HCT116 (cell line): ENCODE results near the gene GSC2. TPM values are rescaled to one million over a fixed set of nuclear protein-coding genes. Genes with fewer than 3 reads are reported as not detected.

ENCODE experiments used
- ATAC-seq: fragments of 200-7000 bp; cut with Tn5 transposase; 2 replicates; pipeline ENCODE4 v1.9.1; 2020; ENCODE audit warnings: mild to moderate bottlenecking, moderate library complexity
- BruUV-seq: library from RNA; stranded (reverse); fragments of 400-500 nt; replicated peaks from 2 replicates; lab custom pipeline; 2021; lab: Mats Ljungman, UMichigan
- CTCF ChIA-PET: fragments of 300-600 bp; sonication (Branson Sonifier 250); formaldehyde crosslinking; loops from one replicate; lab custom pipeline; 2021; ENCODE audit warnings: antibody characterized with exemption; lab: Charles Lee
- POLR2A ChIA-PET: fragments of 300-600, 350-600 bp; sonication (Branson Sonifier 250); formaldehyde crosslinking; loops from one replicate; lab custom pipeline; 2021; ENCODE audit warnings: antibody characterized with exemption; lab: Charles Lee
- RAD21 ChIA-PET, 2 experiments: fragments of 300-600 bp; sonication (Branson Sonifier 250); formaldehyde crosslinking; loops; one replicate each; lab custom pipeline; 2023; ENCODE audit warnings: low total read pairs in 2 of 2; ENCODE audit not compliant: uncharacterized antibody in 2 of 2, unreplicated experiment in 2 of 2, low non-redundant PET in 1 of 2; lab: Charles Lee
- DNase-seq: peaks from one replicate; pipeline ENCODE4 v3.0.0-alpha.2; 2010; ENCODE audit warnings: low read depth, low spot score
- H2AFZ ChIP-seq: fragments of 200-600 bp; shearing (Covaris generic), sonication (generic); 2 replicates; pipeline ENCODE4 v1.6.1; 2017; ENCODE audit warnings: low read depth, mixed run types, mixed read lengths, antibody characterized with exemption, low read length; ENCODE audit not compliant: poor library complexity, severe bottlenecking
- H3K27ac ChIP-seq: 2 replicates; pipeline ENCODE4 v1.5.1; 2012; ENCODE audit warnings: low read depth, low read length
- H3K27me3 ChIP-seq: fragments of 200-600 bp; sonication (generic); 2 replicates; pipeline ENCODE4 v1.6.1; 2016; ENCODE audit warnings: mixed run types, low read length, mixed read lengths; ENCODE audit not compliant: insufficient read depth
- H3K36me3 ChIP-seq, 2 experiments: fragments of 200-500 bp in 1 of 2; fragments of 200-600 bp in 1 of 2; sonication (Bioruptor generic) in 1 of 2; sonication (generic) in 1 of 2; 2 replicates each; pipeline versions ENCODE4 v1.5.1 to v1.6.1; 2014 to 2016; ENCODE audit warnings: low read length in 2 of 2, inconsistent platforms in 1 of 2, mixed read lengths in 1 of 2, mixed run types in 1 of 2; ENCODE audit not compliant: insufficient read depth in 2 of 2, control insufficient read depth in 1 of 2
- H3K4me1 ChIP-seq, 2 experiments: fragments of 200-600 bp in 1 of 2; sonication (generic) in 1 of 2; 2 replicates each; pipeline versions ENCODE4 v1.5.1 to v1.6.1; 2012 to 2017; ENCODE audit warnings: low read length in 2 of 2, inconsistent platforms in 1 of 2, mild to moderate bottlenecking in 1 of 2, mixed read lengths in 1 of 2, mixed run types in 1 of 2, moderate library complexity in 1 of 2; ENCODE audit not compliant: insufficient read depth in 2 of 2, control insufficient read depth in 1 of 2
- H3K4me2 ChIP-seq: fragments of 200-600 bp; sonication (generic); 2 replicates; pipeline ENCODE4 v1.6.1; 2017; ENCODE audit warnings: mixed run types, low read length, mixed read lengths
- H3K4me3 ChIP-seq, 2 experiments: fragments of 200-600 bp in 1 of 2; sonication (generic) in 1 of 2; replicated peaks in 1 of 2; 2 replicates each; pipeline ENCODE4 v1.5.1; 2011 to 2016; ENCODE audit warnings: low read length in 2 of 2, control low read depth in 1 of 2, low read depth in 1 of 2, mild to moderate bottlenecking in 1 of 2, mixed read lengths in 1 of 2, mixed run types in 1 of 2
- H3K79me2 ChIP-seq: fragments of 200-600 bp; sonication (generic); 2 replicates; pipeline ENCODE4 v1.6.1; 2017; ENCODE audit warnings: mild to moderate bottlenecking, mixed run types, low read length, moderate library complexity, mixed read lengths; ENCODE audit not compliant: insufficient read depth
- H3K9ac ChIP-seq: fragments of 200-600 bp; sonication (generic); 2 replicates; pipeline ENCODE4 v1.6.1; 2016; ENCODE audit warnings: low read length, mixed read lengths
- H3K9me2 ChIP-seq: fragments of 200-600 bp; sonication (generic), shearing (Covaris generic); 2 replicates; pipeline ENCODE4 v1.6.1; 2017; ENCODE audit warnings: mixed run types, mild to moderate bottlenecking, moderate library complexity; ENCODE audit not compliant: insufficient read depth
- H3K9me3 ChIP-seq, 2 experiments: fragments of 200-500 bp in 1 of 2; fragments of 200-600 bp in 1 of 2; sonication (Bioruptor generic) in 1 of 2; sonication (generic) in 1 of 2; 2 replicates each; pipeline ENCODE4 v1.6.1; 2014 to 2017; ENCODE audit warnings: low read length in 2 of 2, mixed read lengths in 2 of 2, inconsistent platforms in 1 of 2, low read depth in 1 of 2, mild to moderate bottlenecking in 1 of 2, mixed run types in 1 of 2, moderate library complexity in 1 of 2; ENCODE audit not compliant: control insufficient read depth in 1 of 2, insufficient read depth in 1 of 2
- H4K20me1 ChIP-seq: fragments of 200-600 bp; sonication (generic), shearing (Covaris generic); 2 replicates; pipeline ENCODE4 v1.6.1; 2017; ENCODE audit warnings: mixed run types, mild to moderate bottlenecking, moderate library complexity; ENCODE audit not compliant: insufficient read depth
- CEBPB ChIP-seq: IDR thresholded peaks from 2 replicates; pipeline ENCODE4 v1.6.1; 2012; ENCODE audit warnings: low read depth
- CTCF ChIP-seq, 3 experiments: fragments of 200-600 bp in 1 of 3; sonication (generic) in 1 of 3; IDR thresholded peaks in 2 of 3; conservative IDR thresholded peaks in 1 of 3; 2 replicates each; pipeline ENCODE4 v1.5.1; 2012 to 2017; ENCODE audit warnings: low read depth in 2 of 3, low read length in 2 of 3, antibody characterized with exemption in 1 of 3, borderline replicate concordance in 1 of 3, control low read depth in 1 of 3, mild to moderate bottlenecking in 1 of 3, mixed read lengths in 1 of 3, mixed run types in 1 of 3, moderate library complexity in 1 of 3; ENCODE audit not compliant: insufficient read depth in 1 of 3
- EGR1 ChIP-seq: IDR thresholded peaks from 2 replicates; pipeline ENCODE4 v1.6.1; 2012; ENCODE audit warnings: low read depth
- JUND ChIP-seq: IDR thresholded peaks from 2 replicates; pipeline ENCODE4 v1.6.1; 2012
- POLR2A ChIP-seq: IDR thresholded peaks from 2 replicates; pipeline ENCODE4 v1.7.0; 2011; ENCODE audit warnings: borderline replicate concordance; ENCODE audit not compliant: insufficient read depth, insufficient read length; ENCODE audit errors: extremely low read depth
- RAD21 ChIP-seq: IDR thresholded peaks from 2 replicates; pipeline ENCODE4 v1.6.1; 2012; ENCODE audit warnings: low read depth, mild to moderate bottlenecking
- SP1 ChIP-seq: IDR thresholded peaks from 2 replicates; pipeline ENCODE4 v1.6.1; 2012; ENCODE audit warnings: low read depth
- ZBTB33 ChIP-seq: IDR thresholded peaks from 2 replicates; pipeline ENCODE4 v1.6.1; 2011; ENCODE audit warnings: mild to moderate bottlenecking, low read length, moderate library complexity; ENCODE audit not compliant: insufficient replicate concordance; ENCODE audit errors: extremely low read depth
- ZFX ChIP-seq: fragments of 450-650 bp; IDR thresholded peaks from 2 replicates; pipeline ENCODE4 v1.6.1; 2017
- ZNF274 ChIP-seq: fragments of 200-500 bp; sonication (Bioruptor generic); IDR thresholded peaks from 2 replicates; pipeline ENCODE4 v1.6.1; 2014; ENCODE audit warnings: mild to moderate bottlenecking, low read depth, low read length, inconsistent platforms
- intact Hi-C: fragments of 100-400 bp; cut with micrococcal nuclease; formaldehyde crosslinking; loops from 2 replicates; pipeline ENCODE4 v1.10.0; 2022
- total RNA-seq: library from RNA; stranded (reverse); gene quantifications from one replicate; pipeline ENCODE4 v1.2.1, GENCODE V29; 2021; ENCODE audit not compliant: unreplicated experiment

GSC2 gene
- total RNA-seq, 1 experiment from 2014 or later = not detected

GRCh38 chr22:19199479-19199878, 49.4 kb upstream of the GSC2 start:
- intact Hi-C loops = no loop called here
- Histone ChIP-seq H3K79me2 (no peaks in the 10 kb centered on the region), H3K36me3 (no peaks in the 10 kb centered on the region), H3K4me2 (no peak overlapping the region), H3K9ac (no peak overlapping the region), H3K9me3 (no peaks in the 10 kb centered on the region), H3K27me3 (no peaks in the 10 kb centered on the region), H4K20me1 (no peaks in the 10 kb centered on the region), H3K9me2 (no peaks in the 10 kb centered on the region), H3K27ac (no peak overlapping the region), H3K4me1 (no peaks in the 10 kb centered on the region), H3K4me3 (no peak overlapping the region), H2AFZ (no peak overlapping the region)
- BruUV-seq = no TSS peak
- CTCF ChIA-PET = no interaction called here
- ATAC-seq = no peak
- DNase-seq = no peak
- POLR2A ChIA-PET = no interaction called here
- TF ChIP-seq SP1 = no peak
- no peak for TF ChIP-seq CEBPB
- no peak for TF ChIP-seq CTCF (IDR thresholded peaks at IDR 0.05 in 2 of 3, conservative IDR thresholded peaks at IDR 0.05 in 1 of 3; ENCODE audit: borderline replicate concordance in 1 of 3, insufficient read depth in 1 of 3, low read depth in 2 of 3, low read length in 2 of 3)
- TF ChIP-seq ZNF274 = no peak
- TF ChIP-seq RAD21 = no peak
- TF ChIP-seq POLR2A = no peak
- no peak for TF ChIP-seq JUND
- no peak for TF ChIP-seq ZFX
- TF ChIP-seq ZBTB33 = no peak
- TF ChIP-seq EGR1 = no peak
- RAD21 ChIA-PET = no interaction called here
